Tibial artery (tissue), 4 donors: ENCODE results near the gene UTP25.

Experiments used
- DNase-seq, 2 donors: peaks; one replicate each; pipeline ENCODE4 v3.0.0-alpha.2; 2019
- H3K27ac ChIP-seq, 2 donors: fragments of 200-600 bp; sonication (generic) in 1 of 2; 1 replicate in 1 of 2; 2 replicates in 1 of 2; pipeline ENCODE4 v1.5.1; 2018 to 2019; ENCODE audit warnings: mild to moderate bottlenecking in 1 of 2
- H3K27me3 ChIP-seq, 2 donors: fragments of 200-600 bp; sonication (generic) in 1 of 2; one replicate each; pipeline versions ENCODE4 v1.5.1 to v1.6.0; 2016 to 2019
- H3K36me3 ChIP-seq, 3 donors: fragments of 200-600 bp; sonication (generic) in 2 of 3; one replicate each; pipeline ENCODE4 v1.5.1; 2016 to 2019; ENCODE audit warnings: mild to moderate bottlenecking in 2 of 3
- H3K4me1 ChIP-seq, 4 donors: fragments of 200-600 bp; sonication (generic) in 2 of 4; 1 replicate in 3 of 4; 2 replicates in 1 of 4; pipeline ENCODE4 v1.5.1; 2016 to 2019
- H3K4me3 ChIP-seq, 2 donors: fragments of 200-600 bp; sonication (generic) in 1 of 2; 1 replicate in 1 of 2; 2 replicates in 1 of 2; pipeline ENCODE4 v1.5.1; 2018 to 2019; ENCODE audit warnings: mild to moderate bottlenecking in 2 of 2
- H3K9me3 ChIP-seq, 3 donors: fragments of 200-600 bp; sonication (generic) in 1 of 3; one replicate each; pipeline ENCODE4 v1.5.1; 2016 to 2019
- CTCF ChIP-seq, 2 experiments: fragments of 200-600 bp in 1 of 2; fragments of 450-650 bp in 1 of 2; IDR thresholded peaks; one replicate each; pipeline ENCODE4 v1.5.1; 2017 to 2019; ENCODE audit warnings: antibody characterized with exemption in 2 of 2, mild to moderate bottlenecking in 1 of 2, moderate library complexity in 1 of 2
- intact Hi-C: fragments of 100-400 bp; cut with DNase I; formaldehyde crosslinking; loops from one replicate; pipeline ENCODE4 v1.15.0; 2023; ENCODE audit warnings: low total_unique reads

Gene UTP25

GRCh38 chr1:209831615-209832014 is 3.8 kb downstream of the UTP25 start:
- no peak for TF ChIP-seq CTCF (IDR thresholded peaks at IDR 0.05)
- peaks cover 38 to 59% (median 45%) of the 10 kb centered on the region in 3 donors for H3K36me3 ChIP-seq
- DNase-seq = no peak
- peaks cover 0 to 30% (median 8%) of the 10 kb centered on the region in 4 donors for H3K4me1 ChIP-seq
- H3K27ac ChIP-seq = no peak overlapping the region
- no peak overlapping the region for H3K4me3 ChIP-seq
- no peaks in the 10 kb centered on the region for H3K9me3 ChIP-seq
- no peaks in the 10 kb centered on the region for H3K27me3 ChIP-seq
- intact Hi-C loops = no loop called here

DNA sequence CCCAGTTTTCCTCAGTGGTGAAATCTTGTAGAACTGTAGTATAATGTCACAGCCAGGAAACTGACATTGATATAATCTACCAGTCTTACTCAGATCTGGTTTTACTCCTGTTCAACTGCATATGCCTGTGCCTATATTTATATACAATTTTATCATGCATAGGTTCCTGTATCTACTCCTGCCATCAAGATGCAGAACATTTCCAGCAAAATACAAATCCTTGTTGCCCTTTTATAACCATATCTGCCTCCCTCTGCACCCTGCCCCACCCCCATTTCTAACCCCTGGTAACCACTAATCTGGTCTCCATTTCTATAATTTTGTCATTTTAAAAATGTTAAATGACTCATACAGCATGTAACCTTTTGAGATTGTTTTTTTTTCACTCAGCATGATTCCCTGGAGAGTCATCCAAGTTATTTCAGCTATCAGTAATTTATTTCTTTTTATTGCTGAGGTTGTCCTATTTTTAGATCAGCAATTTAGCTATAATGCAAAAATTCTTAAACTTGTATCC is 8.1 kb downstream of the UTP25 start:
- Histone ChIP-seq H3K9me3 (no peaks in the 10 kb centered on the region), H3K27me3 (no peaks in the 10 kb centered on the region), H3K4me1 (peaks cover 0 to 33% (median 1%) of the 10 kb centered on the region in 4 donors), H3K36me3 (peaks cover 58 to 98% (median 76%) of the 10 kb centered on the region in 3 donors), H3K27ac (peak overlapping the region in 1 of 2 donors; percentile 22), H3K4me3 (no peak overlapping the region)
- TF ChIP-seq CTCF (IDR thresholded peaks at IDR 0.05) = no peak
- no peak for DNase-seq
- intact Hi-C loops = no loop called here

- TF ChIP-seq CTCF (IDR thresholded peaks at IDR 0.05) = no peak
- Histone ChIP-seq H3K27ac (no peak overlapping the region), H3K9me3 (no peaks in the 10 kb centered on the region), H3K4me3 (no peak overlapping the region), H3K36me3 (peaks cover 53 to 98% (median 81%) of the 10 kb centered on the region in 3 donors), H3K27me3 (no peaks in the 10 kb centered on the region), H3K4me1 (peaks cover 0 to 37% (median 1%) of the 10 kb centered on the region in 4 donors)
- no peak for DNase-seq
- intact Hi-C loops = no loop called here
Observed at GRCh38 chr1:209837671-209838070, 9.9 kb downstream of the UTP25 start.

DNA sequence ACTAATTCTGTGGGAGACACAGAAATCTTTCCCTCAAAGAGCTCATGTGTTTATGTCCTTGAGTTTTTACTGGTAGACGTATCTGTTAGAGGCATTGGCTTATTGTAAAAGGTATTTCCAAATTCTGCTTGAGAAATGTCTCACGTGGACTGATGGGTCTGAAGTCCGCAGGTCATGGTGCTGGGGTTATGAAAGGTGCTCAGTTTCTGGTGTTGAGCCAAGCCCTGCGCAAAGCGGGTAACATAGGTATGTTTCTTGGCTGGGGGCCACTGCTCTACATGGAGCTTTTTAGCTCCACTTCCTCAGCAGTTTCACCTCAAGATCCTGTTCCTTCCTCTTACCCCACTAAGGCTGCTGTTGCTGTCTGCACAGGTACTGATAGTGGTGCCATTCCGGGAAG is 10.8 kb downstream of the UTP25 start:
- DNase-seq = no peak
- Histone ChIP-seq H3K4me3 (no peak overlapping the region), H3K27me3 (no peaks in the 10 kb centered on the region), H3K36me3 (peaks cover 53 to 98% (median 81%) of the 10 kb centered on the region in 3 donors), H3K4me1 (peaks cover 0 to 37% (median 1%) of the 10 kb centered on the region in 4 donors), H3K9me3 (no peaks in the 10 kb centered on the region), H3K27ac (no peak overlapping the region)
- no peak for TF ChIP-seq CTCF (IDR thresholded peaks at IDR 0.05)
- intact Hi-C loops = no loop called here

GRCh38 chr1:209839875-209840546 is 12.2 kb downstream of the UTP25 start:
- Histone ChIP-seq H3K4me1 (peaks cover 0 to 36% (median 1%) of the 10 kb centered on the region in 4 donors), H3K9me3 (no peaks in the 10 kb centered on the region), H3K36me3 (peaks cover 58 to 95% (median 79%) of the 10 kb centered on the region in 3 donors), H3K27ac (peak overlapping the region; percentile 58 to 64), H3K4me3 (no peak overlapping the region), H3K27me3 (no peaks in the 10 kb centered on the region)
- TF ChIP-seq CTCF (IDR thresholded peaks at IDR 0.05) = no peak
- DNase-seq = no peak
- intact Hi-C loops = no loop called here
